H9 (cell line): ENCODE measurements around the gene ILK. TPM values are rescaled to one million over a fixed set of nuclear protein-coding genes. Genes with fewer than 3 reads are reported as not detected.

Experiments used
- DNase-seq: peaks from one replicate; pipeline ENCODE4 v3.0.0-alpha.2; 2017
- H2AFZ ChIP-seq: one replicate; pipeline ENCODE4 v1.6.1; 2013; ENCODE audit warnings: mild to moderate bottlenecking, low read length, control low read depth, moderate library complexity
- H2AK5ac ChIP-seq: 2 replicates; pipeline ENCODE4 v1.6.1; 2013; ENCODE audit warnings: low read length, control low read depth, mixed read lengths; ENCODE audit not compliant: insufficient read length
- H2BK120ac ChIP-seq: one replicate; pipeline ENCODE4 v1.6.1; 2013; ENCODE audit warnings: low read depth, mild to moderate bottlenecking, low read length, control low read depth, inconsistent platforms; ENCODE audit not compliant: poor library complexity, severe bottlenecking
- H2BK12ac ChIP-seq: 2 replicates; pipeline ENCODE4 v1.6.1; 2013; ENCODE audit warnings: low read length, control low read depth, mixed read lengths, low read depth; ENCODE audit not compliant: insufficient read length
- H2BK15ac ChIP-seq: 2 replicates; pipeline ENCODE4 v1.6.1; 2013; ENCODE audit warnings: low read depth, low read length, control low read depth
- H2BK20ac ChIP-seq: one replicate; pipeline ENCODE4 v1.6.1; 2013; ENCODE audit warnings: low read depth, mild to moderate bottlenecking, low read length, control low read depth, inconsistent platforms; ENCODE audit not compliant: poor library complexity, severe bottlenecking
- H2BK5ac ChIP-seq: 2 replicates; pipeline ENCODE4 v1.6.1; 2013; ENCODE audit warnings: low read length, control low read depth, mixed read lengths; ENCODE audit not compliant: insufficient read length
- H3K14ac ChIP-seq: 2 replicates; pipeline ENCODE4 v1.6.1; 2013; ENCODE audit warnings: low read length, control low read depth; ENCODE audit not compliant: insufficient read depth
- H3K18ac ChIP-seq: 2 replicates; pipeline ENCODE4 v1.6.1; 2013; ENCODE audit warnings: low read depth, mild to moderate bottlenecking, mixed read lengths, low read length, control low read depth; ENCODE audit not compliant: insufficient read length
- H3K23ac ChIP-seq: 2 replicates; pipeline ENCODE4 v1.6.1; 2013; ENCODE audit warnings: low read length, control low read depth, mixed read lengths, low read depth; ENCODE audit not compliant: insufficient read length
- H3K23me2 ChIP-seq: 2 replicates; pipeline ENCODE4 v1.6.1; 2013; ENCODE audit warnings: low read depth, mild to moderate bottlenecking, mixed read lengths, low read length, control low read depth; ENCODE audit not compliant: insufficient read length, poor library complexity, severe bottlenecking
- H3K27ac ChIP-seq: 2 replicates; pipeline ENCODE4 v1.5.1; 2013; ENCODE audit warnings: low read length, control low read depth, mixed read lengths, low read depth; ENCODE audit not compliant: insufficient read length
- H3K27me3 ChIP-seq: 2 replicates; pipeline ENCODE4 v1.6.1; 2013; ENCODE audit warnings: low read length, control low read depth, inconsistent platforms; ENCODE audit not compliant: insufficient read depth
- H3K4ac ChIP-seq: 2 replicates; pipeline ENCODE4 v1.6.1; 2013; ENCODE audit warnings: low read depth, mild to moderate bottlenecking, control low read depth, inconsistent platforms, low read length, moderate library complexity
- H3K4me1 ChIP-seq: 2 replicates; pipeline ENCODE4 v1.6.1; 2013; ENCODE audit warnings: low read length, control low read depth, inconsistent platforms; ENCODE audit not compliant: insufficient read depth
- H3K4me2 ChIP-seq: 2 replicates; pipeline ENCODE4 v1.6.1; 2013; ENCODE audit warnings: low read length, control low read depth, mixed read lengths; ENCODE audit not compliant: insufficient read length, insufficient read depth
- H3K56ac ChIP-seq: 2 replicates; pipeline ENCODE4 v1.6.1; 2013; ENCODE audit warnings: low read depth, mild to moderate bottlenecking, mixed read lengths, low read length, control low read depth; ENCODE audit not compliant: insufficient read length
- H3K79me1 ChIP-seq: 2 replicates; pipeline ENCODE4 v1.6.1; 2013; ENCODE audit warnings: low read depth, mild to moderate bottlenecking, moderate library complexity, low read length, control low read depth, inconsistent platforms; ENCODE audit not compliant: insufficient read depth, poor library complexity, severe bottlenecking
- H3K79me2 ChIP-seq: 2 replicates; pipeline ENCODE4 v1.6.1; 2013; ENCODE audit warnings: low read length, control low read depth, inconsistent platforms; ENCODE audit not compliant: insufficient read depth
- H3K9ac ChIP-seq: 2 replicates; pipeline ENCODE4 v1.6.1; 2013; ENCODE audit warnings: low read length, control low read depth, mixed read lengths; ENCODE audit not compliant: insufficient read length; ENCODE audit errors: extremely low read depth
- H3K9me3 ChIP-seq: one replicate; pipeline ENCODE4 v1.6.1; 2013; ENCODE audit warnings: low read depth, low read length, inconsistent platforms; ENCODE audit not compliant: control insufficient read depth
- H3T11ph ChIP-seq: one replicate; pipeline ENCODE4 v1.6.1; 2013; ENCODE audit warnings: mild to moderate bottlenecking, low read length, control low read depth, inconsistent platforms
- H4K20me1 ChIP-seq: one replicate; pipeline ENCODE4 v1.6.1; 2013; ENCODE audit not compliant: control insufficient read depth, insufficient read length, insufficient read depth
- H4K5ac ChIP-seq: 2 replicates; pipeline ENCODE4 v1.6.1; 2013; ENCODE audit warnings: low read depth, mild to moderate bottlenecking, mixed read lengths, low read length, control low read depth; ENCODE audit not compliant: insufficient read length
- H4K8ac ChIP-seq: replicated peaks from 2 replicates; pipeline ENCODE4 v1.6.1; 2013; ENCODE audit warnings: low read length, control low read depth, mixed read lengths, low read depth; ENCODE audit not compliant: insufficient read length
- H4K91ac ChIP-seq: 2 replicates; pipeline ENCODE4 v1.6.1; 2013; ENCODE audit warnings: low read depth, mild to moderate bottlenecking, moderate library complexity, mixed read lengths, low read length, control low read depth; ENCODE audit not compliant: insufficient read length
- H3K27ac Mint-ChIP-seq, 3 experiments: 2 replicates in 2 of 3; 3 replicates in 1 of 3; pipeline ENCODE4 v1.8.0; 2020 to 2021; ENCODE audit warnings: mixed read lengths in 3 of 3, mild to moderate bottlenecking in 1 of 3, moderate library complexity in 1 of 3
- H3K27me3 Mint-ChIP-seq: 2 replicates; pipeline ENCODE4 v1.8.0; 2021; ENCODE audit warnings: low read depth, mild to moderate bottlenecking, moderate library complexity, mixed read lengths
- H3K36me3 Mint-ChIP-seq, 3 experiments: 2 replicates in 2 of 3; 3 replicates in 1 of 3; pipeline ENCODE4 v1.8.0; 2020 to 2021; ENCODE audit warnings: low read depth in 3 of 3, mixed read lengths in 3 of 3; ENCODE audit not compliant: insufficient read depth in 1 of 3
- H3K4me1 Mint-ChIP-seq, 2 experiments: 2 replicates each; pipeline ENCODE4 v1.8.0; 2020; ENCODE audit warnings: mixed read lengths in 2 of 2
- H3K4me3 Mint-ChIP-seq, 2 experiments: 2 replicates in 1 of 2; 3 replicates in 1 of 2; pipeline ENCODE4 v1.8.0; 2020 to 2021; ENCODE audit warnings: mild to moderate bottlenecking in 2 of 2, mixed read lengths in 2 of 2, moderate library complexity in 1 of 2
- H3K9me3 Mint-ChIP-seq, 2 experiments: 2 replicates in 1 of 2; 3 replicates in 1 of 2; pipeline ENCODE4 v1.8.0; 2020; ENCODE audit warnings: mild to moderate bottlenecking in 2 of 2, mixed read lengths in 2 of 2, moderate library complexity in 1 of 2
- WGBS: extraction: QIAGEN DNeasy Blood & Tissue Kit; methylation state at CpG from one replicate; pipeline ENCODE4 v1.1.7; 2013; ENCODE audit warnings: missing lambda C conversion rate, low lambda C conversion rate, mixed read lengths; ENCODE audit not compliant: insufficient read length; ENCODE audit errors: extremely low coverage; 5-methylcytosine and 5-hydroxymethylcytosine counted together
- total RNA-seq: library from RNA; stranded (reverse); gene quantifications from 2 replicates; pipeline ENCODE4 v1.2.1, GENCODE V29; 2021
- TF ChIP-seq, protein P1 (sequence below): fragments of 200-600 bp; sonication (generic); conservative IDR thresholded peaks from 3 replicates; pipeline ENCODE4 v1.8.0; 2021; ENCODE audit warnings: antibody characterized with exemption, mild to moderate bottlenecking

ILK gene
- total RNA-seq, 1 experiment from 2014 or later, result 100 TPM

DNA sequence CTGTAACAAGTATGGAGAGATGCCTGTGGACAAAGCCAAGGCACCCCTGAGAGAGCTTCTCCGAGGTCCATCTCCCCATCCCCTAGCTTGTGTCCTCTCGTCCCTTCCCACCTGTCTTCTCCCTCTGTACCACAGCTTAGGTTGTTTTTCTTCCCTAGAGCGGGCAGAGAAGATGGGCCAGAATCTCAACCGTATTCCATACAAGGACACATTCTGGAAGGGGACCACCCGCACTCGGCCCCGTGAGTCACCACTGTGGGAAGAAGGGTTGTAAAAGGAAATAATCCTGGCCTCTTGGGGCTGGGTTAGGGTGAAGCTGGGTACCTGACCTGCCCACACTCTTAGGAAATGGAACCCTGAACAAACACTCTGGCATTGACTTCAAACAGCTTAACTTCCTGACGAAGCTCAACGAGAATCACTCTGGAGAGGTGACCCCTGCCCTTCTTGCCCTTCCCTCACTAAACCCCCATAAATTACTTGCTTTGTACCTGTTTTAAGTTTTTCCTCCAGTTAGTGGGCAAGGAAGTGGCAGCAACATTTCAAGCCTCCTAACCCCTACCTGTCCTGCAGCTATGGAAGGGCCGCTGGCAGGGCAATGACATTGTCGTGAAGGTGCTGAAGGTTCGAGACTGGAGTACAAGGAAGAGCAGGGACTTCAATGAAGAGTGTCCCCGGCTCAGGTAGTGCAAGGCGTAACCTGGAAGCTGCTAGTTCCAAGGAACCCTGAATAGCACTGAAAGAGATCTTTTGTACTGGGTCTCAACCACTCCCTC lies 5.3 kb downstream of the ILK start:
- Histone ChIP-seq H4K20me1 (no peaks in the 10 kb centered on the region), H3K9ac (no peak overlapping the region), H2BK120ac (no peak overlapping the region), H3K4ac (no peak overlapping the region), H2AK5ac (no peak overlapping the region), H2BK15ac (no peak overlapping the region), H3K18ac (no peak overlapping the region), H3K23me2 (peaks cover 19% of the 10 kb centered on the region), H3K56ac (no peak overlapping the region), H3T11ph (no peak overlapping the region), H3K79me1 (no peaks in the 10 kb centered on the region), H4K5ac (no peak overlapping the region), H2BK12ac (no peak overlapping the region), H3K14ac (no peak overlapping the region), H3K4me1 (no peaks in the 10 kb centered on the region; the same call in 1 of the 2 replicates), H2BK20ac (no peak overlapping the region), H3K4me2 (no peak overlapping the region), H3K27ac (no peak overlapping the region), H2BK5ac (no peak overlapping the region), H4K8ac (no peak overlapping the region), H3K27me3 (no peaks in the 10 kb centered on the region), H3K9me3 (no peaks in the 10 kb centered on the region), H4K91ac (no peak overlapping the region), H2AFZ (no peak overlapping the region), H3K23ac (no peak overlapping the region), H3K79me2 (no peaks in the 10 kb centered on the region)
- Mint-ChIP-seq H3K9me3 (no peaks in the 10 kb centered on the region), H3K4me1 (peaks cover 24% of the 10 kb centered on the region in 2 experiments), H3K4me3 (peak overlapping the region in 1 of 2 experiments; percentile 31; a peak in 2 of 5 replicates), H3K27me3 (no peaks in the 10 kb centered on the region; the same call in 1 of the 2 replicates), H3K36me3 (peaks cover 32 to 51% (median 46%) of the 10 kb centered on the region in 3 experiments; a peak in 6 of 7 replicates), H3K27ac (peak overlapping the region in 2 of 3 experiments; percentile 22 to 65; a peak in 2 of 7 replicates)
- no CpG with 5 or more reads among the region's 14 CpGs for WGBS
- peak; percentile 20 for DNase-seq
- TF ChIP-seq, protein P1, sequence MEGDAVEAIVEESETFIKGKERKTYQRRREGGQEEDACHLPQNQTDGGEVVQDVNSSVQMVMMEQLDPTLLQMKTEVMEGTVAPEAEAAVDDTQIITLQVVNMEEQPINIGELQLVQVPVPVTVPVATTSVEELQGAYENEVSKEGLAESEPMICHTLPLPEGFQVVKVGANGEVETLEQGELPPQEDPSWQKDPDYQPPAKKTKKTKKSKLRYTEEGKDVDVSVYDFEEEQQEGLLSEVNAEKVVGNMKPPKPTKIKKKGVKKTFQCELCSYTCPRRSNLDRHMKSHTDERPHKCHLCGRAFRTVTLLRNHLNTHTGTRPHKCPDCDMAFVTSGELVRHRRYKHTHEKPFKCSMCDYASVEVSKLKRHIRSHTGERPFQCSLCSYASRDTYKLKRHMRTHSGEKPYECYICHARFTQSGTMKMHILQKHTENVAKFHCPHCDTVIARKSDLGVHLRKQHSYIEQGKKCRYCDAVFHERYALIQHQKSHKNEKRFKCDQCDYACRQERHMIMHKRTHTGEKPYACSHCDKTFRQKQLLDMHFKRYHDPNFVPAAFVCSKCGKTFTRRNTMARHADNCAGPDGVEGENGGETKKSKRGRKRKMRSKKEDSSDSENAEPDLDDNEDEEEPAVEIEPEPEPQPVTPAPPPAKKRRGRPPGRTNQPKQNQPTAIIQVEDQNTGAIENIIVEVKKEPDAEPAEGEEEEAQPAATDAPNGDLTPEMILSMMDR, result no peak
